Bronchial epithelial cell (primary cell): ENCODE measurements around the gene EXOC6B. TPM values are rescaled to one million over a fixed set of nuclear protein-coding genes. Genes with fewer than 3 reads are reported as not detected.

ENCODE experiments used
- DNase-seq: peaks from one replicate; pipeline ENCODE4 v3.0.0-alpha.2; 2010; ENCODE audit warnings: low read depth
- FAIRE-seq: peaks from 2 replicates; lab custom pipeline; 2011; peaks lifted over from hg19 to GRCh38; lab: Jason Lieb, UNC
- H3K27me3 ChIP-seq: 2 replicates; pipeline ENCODE4 v1.5.1; 2011; ENCODE audit warnings: low read length; ENCODE audit not compliant: control insufficient read depth, insufficient read depth
- H3K36me3 ChIP-seq: 2 replicates; pipeline ENCODE4 v1.5.1; 2011; ENCODE audit warnings: low read length; ENCODE audit not compliant: control insufficient read depth, insufficient read depth
- H3K4me3 ChIP-seq: 2 replicates; pipeline ENCODE4 v1.5.1; 2011; ENCODE audit warnings: mild to moderate bottlenecking, low read depth, low read length, control low read depth
- CTCF ChIP-seq: IDR thresholded peaks from 2 replicates; pipeline ENCODE4 v1.5.1; 2011; ENCODE audit warnings: mild to moderate bottlenecking, moderate library complexity, low read length, control low read depth, inconsistent platforms; ENCODE audit not compliant: insufficient read depth, severe bottlenecking
- total RNA-seq: library from RNA; depleted of rRNA; stranded (reverse); fragments of >200 nt; gene quantifications from 2 replicates; pipeline ENCODE4 v1.2.1, GENCODE V29; 2014

EXOC6B gene
- total RNA-seq, 1 donor from 2014 or later: 26.9 TPM

GRCh38 chr2:72139471-72139873 is 686.4 kb downstream of the EXOC6B start:
- Histone ChIP-seq H3K4me3 (no peak overlapping the region), H3K27me3 (peaks cover 3% of the 10 kb centered on the region), H3K36me3 (no peaks in the 10 kb centered on the region)
- FAIRE-seq (no peak), DNase-seq (no peak)
- no peak for TF ChIP-seq CTCF

GRCh38 chr2:72138921-72139381 is 686.9 kb downstream of the EXOC6B start:
- no peak for TF ChIP-seq CTCF
- H3K27me3 ChIP-seq: peaks cover 3% of the 10 kb centered on the region
- DNase-seq (no peak), FAIRE-seq (no peak)
- no peak overlapping the region for H3K4me3 ChIP-seq
- no peaks in the 10 kb centered on the region for H3K36me3 ChIP-seq

- Histone ChIP-seq H3K4me3 (no peak overlapping the region), H3K27me3 (no peaks in the 10 kb centered on the region), H3K36me3 (no peaks in the 10 kb centered on the region)
- DNase-seq (no peak), FAIRE-seq (no peak)
- no peak for TF ChIP-seq CTCF
Measured at GRCh38 chr2:72138011-72138881, 687.6 kb downstream of the EXOC6B start.

- peak; percentile 28 for DNase-seq
- Histone ChIP-seq H3K27me3 (no peaks in the 10 kb centered on the region), H3K36me3 (no peaks in the 10 kb centered on the region), H3K4me3 (no peak overlapping the region)
- peak; percentile 92 for TF ChIP-seq CTCF
- no peak for FAIRE-seq
Measured at GRCh38 chr2:72137498-72138010, 688.3 kb downstream of the EXOC6B start.

- no peaks in the 10 kb centered on the region for H3K27me3 ChIP-seq
- H3K4me3 ChIP-seq: no peak overlapping the region
- FAIRE-seq (no peak), DNase-seq (no peak)
- H3K36me3 ChIP-seq: no peaks in the 10 kb centered on the region
- TF ChIP-seq CTCF: no peak
Measured at GRCh38 chr2:72136933-72137497, 688.8 kb downstream of the EXOC6B start.
